Loucy (cell line): ENCODE results near the gene ARPIN.

Experiments used
- CTCF ChIP-seq: fragments of 200-600 bp; sonication (generic); conservative IDR thresholded peaks from 2 replicates; pipeline ENCODE4 v1.5.1; 2014; ENCODE audit warnings: mild to moderate bottlenecking, antibody characterized with exemption, low read length
- EZH2phosphoT487 ChIP-seq: fragments of 200-600 bp; IDR thresholded peaks from 2 replicates; pipeline ENCODE4 v1.6.1; 2018; ENCODE audit warnings: antibody characterized with exemption, mild to moderate bottlenecking, moderate library complexity, borderline replicate concordance

- TF ChIP-seq CTCF, result no peak
- no peak for TF ChIP-seq EZH2phosphoT487
These were observed 67.4 kb downstream of the ARPIN start for GRCh38 chr15:89845305-89845893.
